ENCODE results near the gene MRPS25. TPM values are rescaled to one million over a fixed set of nuclear protein-coding genes. Genes with fewer than 3 reads are reported as not detected.
A peak's percentile ranks its signal among the peaks of the same experiment; 100 is the strongest.

MRPS25 gene
- total RNA-seq, 4 donors from 2014 or later, result 47.5 to 209 (median 117) TPM

DNA sequence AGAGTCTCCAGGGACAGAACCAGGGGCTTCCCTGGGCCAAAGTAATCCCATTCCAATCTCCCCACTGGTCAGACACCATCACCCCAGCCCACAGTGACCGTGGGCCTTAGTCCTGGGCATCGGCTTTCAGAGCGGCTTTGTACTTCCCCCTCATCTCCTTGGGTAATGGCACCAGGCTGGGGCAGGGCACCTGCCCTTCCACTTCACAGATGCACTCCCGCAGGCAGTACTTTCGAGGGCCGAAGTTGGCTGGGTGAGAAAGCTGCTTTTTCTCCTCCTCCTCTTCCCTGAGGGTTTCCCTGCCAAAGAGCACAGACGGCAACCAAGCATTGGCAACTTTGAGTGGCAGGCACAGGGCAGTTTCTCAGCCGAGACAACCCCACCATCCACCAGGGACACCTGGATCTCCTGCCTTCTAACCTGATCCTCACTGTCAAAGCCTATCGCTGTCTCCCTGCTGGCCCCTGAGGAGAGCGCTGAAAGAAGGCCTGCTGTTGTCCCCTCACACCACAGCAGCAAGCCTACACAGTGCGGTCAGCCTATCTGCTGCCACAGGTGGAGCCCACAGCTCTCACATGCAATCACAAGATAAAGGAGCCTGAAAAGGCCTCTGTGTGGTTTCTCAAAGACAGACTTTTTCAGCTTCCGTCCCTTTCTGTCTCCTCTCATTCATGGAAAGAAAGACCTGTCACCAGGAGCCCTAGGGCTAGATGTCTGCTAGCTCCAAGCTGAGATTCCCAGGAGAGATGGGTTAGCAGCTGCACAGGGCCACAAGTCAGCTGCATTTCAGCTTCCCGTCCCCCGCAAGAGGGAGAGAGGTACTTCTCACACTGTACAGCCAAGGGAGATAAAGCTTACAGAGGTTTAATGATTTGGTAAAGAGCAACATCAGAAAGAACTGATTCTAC lies 12.5 kb downstream of the MRPS25 start:
- Histone ChIP-seq H3K27me3 (no peaks in the 10 kb centered on the region), H3K27ac (no peak overlapping the region), H3K4me1 (no peaks in the 10 kb centered on the region), H3K4me3 (no peak overlapping the region), H3K36me3 (peaks cover 0 to 25% (median 11%) of the 10 kb centered on the region in 4 donors), H3K9me3 (no peaks in the 10 kb centered on the region)
- intact Hi-C loops (cut with DNase I; ENCODE audit: low total_unique reads), result no loop called here
- WGBS, 2 donors (ENCODE audit: low coverage in 1 of 2), result 91% methylated on average over 14 of the region's 14 CpGs; no CpG with 5 or more reads in 1 of the 2 donors
- TF ChIP-seq, protein P1, sequence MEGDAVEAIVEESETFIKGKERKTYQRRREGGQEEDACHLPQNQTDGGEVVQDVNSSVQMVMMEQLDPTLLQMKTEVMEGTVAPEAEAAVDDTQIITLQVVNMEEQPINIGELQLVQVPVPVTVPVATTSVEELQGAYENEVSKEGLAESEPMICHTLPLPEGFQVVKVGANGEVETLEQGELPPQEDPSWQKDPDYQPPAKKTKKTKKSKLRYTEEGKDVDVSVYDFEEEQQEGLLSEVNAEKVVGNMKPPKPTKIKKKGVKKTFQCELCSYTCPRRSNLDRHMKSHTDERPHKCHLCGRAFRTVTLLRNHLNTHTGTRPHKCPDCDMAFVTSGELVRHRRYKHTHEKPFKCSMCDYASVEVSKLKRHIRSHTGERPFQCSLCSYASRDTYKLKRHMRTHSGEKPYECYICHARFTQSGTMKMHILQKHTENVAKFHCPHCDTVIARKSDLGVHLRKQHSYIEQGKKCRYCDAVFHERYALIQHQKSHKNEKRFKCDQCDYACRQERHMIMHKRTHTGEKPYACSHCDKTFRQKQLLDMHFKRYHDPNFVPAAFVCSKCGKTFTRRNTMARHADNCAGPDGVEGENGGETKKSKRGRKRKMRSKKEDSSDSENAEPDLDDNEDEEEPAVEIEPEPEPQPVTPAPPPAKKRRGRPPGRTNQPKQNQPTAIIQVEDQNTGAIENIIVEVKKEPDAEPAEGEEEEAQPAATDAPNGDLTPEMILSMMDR (IDR thresholded peaks at IDR 0.05), result no peak
- TF ChIP-seq POLR2AphosphoS5 (IDR thresholded peaks at IDR 0.05) (no peak), EP300 (IDR thresholded peaks at IDR 0.05; ENCODE audit: low read depth) (no peak), POLR2A (IDR thresholded peaks at IDR 0.05) (no peak)
- no peak for DNase-seq
- in situ Hi-C loops (cut with MboI; ENCODE audit: low pct_ligation_motif_present in 1 of 4, low pct_unique_long_range_greater_than_20kb in 1 of 4, low sequenced_read_pairs in 3 of 4), result loop anchor here in 2 of 4 donors (25.0 kb wide), 1 partner anchor 390 kb away; the partner anchor contains the start of gene CCDC174 (in 2 of the 2)

DNA sequence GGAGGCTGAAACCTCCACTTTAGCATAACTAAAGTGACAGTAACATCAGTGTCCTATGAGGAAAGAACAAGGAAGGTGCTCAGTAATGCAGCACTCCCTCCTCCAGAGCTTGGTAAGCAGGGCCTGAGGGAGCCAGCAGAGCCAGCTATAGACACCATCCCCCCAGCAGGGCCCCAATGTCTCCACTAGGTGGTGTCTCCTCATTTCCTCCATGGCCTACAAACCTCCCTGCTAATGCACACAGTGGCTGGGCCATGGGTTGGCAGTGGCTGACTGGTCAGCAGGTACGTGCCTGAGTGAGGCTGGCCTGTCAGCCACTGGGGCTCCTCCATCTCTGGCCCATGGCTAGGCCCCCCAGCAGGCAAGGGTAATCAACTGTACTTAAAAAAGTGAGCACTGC lies 13.6 kb downstream of the MRPS25 start:
- TF ChIP-seq EP300 (IDR thresholded peaks at IDR 0.05; ENCODE audit: low read depth), result no peak
- TF ChIP-seq, protein P1 (IDR thresholded peaks at IDR 0.05), result peak; percentile 34 to 55 (median 39)
- H3K4me1 ChIP-seq, result no peaks in the 10 kb centered on the region
- in situ Hi-C loops (cut with MboI; ENCODE audit: low pct_ligation_motif_present in 1 of 4, low pct_unique_long_range_greater_than_20kb in 1 of 4, low sequenced_read_pairs in 3 of 4) (loop anchor here in 2 of 4 donors (25.0 kb wide), 1 partner anchor 389 kb away; the partner anchor contains the start of gene CCDC174 (in 2 of the 2)), intact Hi-C loops (cut with DNase I; ENCODE audit: low total_unique reads) (no loop called here)
- H3K27ac ChIP-seq, result no peak overlapping the region
- H3K27me3 ChIP-seq, result no peaks in the 10 kb centered on the region
- no peaks in the 10 kb centered on the region for H3K9me3 ChIP-seq
- H3K36me3 ChIP-seq, result peaks cover 0 to 30% (median 14%) of the 10 kb centered on the region in 4 donors
- WGBS, 2 donors (ENCODE audit: low coverage in 1 of 2), result 90% methylated on average over 1 of the region's 1 CpG; no CpG with 5 or more reads in 1 of the 2 donors
- DNase-seq, result peak; percentile 37
- H3K4me3 ChIP-seq, result no peak overlapping the region

GRCh38 chr3:15050405-15051092 lies 14.6 kb downstream of the MRPS25 start:
- H3K36me3 ChIP-seq, result peaks cover 0 to 38% (median 15%) of the 10 kb centered on the region in 4 donors
- peak; percentile 19 for DNase-seq
- TF ChIP-seq POLR2AphosphoS5 (IDR thresholded peaks at IDR 0.05), result no peak
- TF ChIP-seq, protein P1 (IDR thresholded peaks at IDR 0.05), result no peak
- TF ChIP-seq EP300 (IDR thresholded peaks at IDR 0.05; ENCODE audit: low read depth), result no peak
- TF ChIP-seq POLR2A (IDR thresholded peaks at IDR 0.05), result no peak
- H3K27me3 ChIP-seq, result no peaks in the 10 kb centered on the region
- 59 to 73% methylated on average over 3 of the region's 3 CpGs for WGBS, 2 donors (ENCODE audit: low coverage in 1 of 2)
- intact Hi-C loops (cut with DNase I; ENCODE audit: low total_unique reads) (no loop called here), in situ Hi-C loops (cut with MboI; ENCODE audit: low pct_ligation_motif_present in 1 of 4, low pct_unique_long_range_greater_than_20kb in 1 of 4, low sequenced_read_pairs in 3 of 4) (loop anchor here in 2 of 4 donors (25.0 kb wide), 1 partner anchor 388 kb away; the partner anchor contains the start of gene CCDC174 (in 2 of the 2))
- no peaks in the 10 kb centered on the region for H3K4me1 ChIP-seq
- no peaks in the 10 kb centered on the region for H3K9me3 ChIP-seq
- no peak overlapping the region for H3K4me3 ChIP-seq
- H3K27ac ChIP-seq, result no peak overlapping the region

- in situ Hi-C loops (cut with MboI; ENCODE audit: low pct_ligation_motif_present in 1 of 4, low pct_unique_long_range_greater_than_20kb in 1 of 4, low sequenced_read_pairs in 3 of 4), result loop anchor here in 1 of 4 donors (25.0 kb wide), 1 partner anchor 387 kb away; the partner anchor contains the start of gene CCDC174
- DNase-seq, result no peak
- Histone ChIP-seq H3K27ac (no peak overlapping the region), H3K9me3 (no peaks in the 10 kb centered on the region), H3K4me3 (no peak overlapping the region), H3K27me3 (no peaks in the 10 kb centered on the region), H3K36me3 (peaks cover 0 to 46% (median 18%) of the 10 kb centered on the region in 4 donors), H3K4me1 (no peaks in the 10 kb centered on the region)
- 88% methylated on average over 2 of the region's 2 CpGs; no CpG with 5 or more reads in 1 of the 2 donors for whole genome bisulfite sequencing, 2 donors (ENCODE audit: low coverage in 1 of 2)
- no peak for TF ChIP-seq POLR2A (IDR thresholded peaks at IDR 0.05)
- TF ChIP-seq POLR2AphosphoS5 (IDR thresholded peaks at IDR 0.05), result no peak
- TF ChIP-seq, protein P1 (IDR thresholded peaks at IDR 0.05), result no peak
- no peak for TF ChIP-seq EP300 (IDR thresholded peaks at IDR 0.05; ENCODE audit: low read depth)
- intact Hi-C loops (cut with DNase I; ENCODE audit: low total_unique reads), result no loop called here
These were observed 15.5 kb downstream of the MRPS25 start for GRCh38 chr3:15049584-15049983.
